WTC11 (cell line): ENCODE results near the gene MRPL22.

Experiments
- ARID4B ChIP-seq: sonication (generic); formaldehyde crosslinking; IDR thresholded peaks from 2 replicates; pipeline ENCODE4 v1.8.0; 2023; ENCODE audit warnings: missing genetic modification reagents, mild to moderate bottlenecking, borderline replicate concordance
- CTCF ChIP-seq: fragments of 200-600 bp; IDR thresholded peaks from 2 replicates; pipeline ENCODE4 v1.8.0; 2022; ENCODE audit warnings: antibody characterized with exemption
- FOXJ3 ChIP-seq: sonication (generic); formaldehyde crosslinking; IDR thresholded peaks from 2 replicates; pipeline ENCODE4 v1.9.0; 2021; ENCODE audit warnings: missing genetic modification reagents, mild to moderate bottlenecking, borderline replicate concordance
- NR2C2 ChIP-seq: sonication (generic); formaldehyde crosslinking; IDR thresholded peaks from 2 replicates; pipeline ENCODE4 v1.8.0; 2022; ENCODE audit warnings: mild to moderate bottlenecking, missing genetic modification reagents
- NR3C1 ChIP-seq: sonication (generic); formaldehyde crosslinking; conservative IDR thresholded peaks from 2 replicates; pipeline ENCODE4 v1.8.1; 2023; ENCODE audit warnings: low read depth, mild to moderate bottlenecking, missing genetic modification reagents
- USF2 ChIP-seq: sonication (generic); formaldehyde crosslinking; IDR thresholded peaks from 2 replicates; pipeline ENCODE4 v1.8.1; 2023; ENCODE audit warnings: mild to moderate bottlenecking, missing genetic modification reagents, moderate library complexity

- TF ChIP-seq USF2 (CRISPR knock-in tag) (no peak), FOXJ3 (CRISPR knock-in tag) (no peak), NR3C1 (CRISPR knock-in tag) (no peak), CTCF (no peak), ARID4B (no peak), NR2C2 (CRISPR knock-in tag) (no peak)
Observed at GRCh38 chr5:154948313-154948712, 7.4 kb downstream of the MRPL22 start.
